GM21786 (cell line): ENCODE measurements around the gene MAP3K10.
"Not testable (repeated sequence)": the region's sequence is repeated elsewhere in the genome, so short reads cannot be mapped to it uniquely, and the experiment has no call there.

Experiments used
- ATAC-seq: cut with Tn5 transposase; IDR thresholded peaks from one replicate; pipeline ENCODE4 v1.9.1; 2021; ENCODE audit not compliant: unreplicated experiment

MAP3K10 gene

GRCh38 chr19:40216777-40217026 is 25.5 kb downstream of the MAP3K10 start:
- ATAC-seq = no peak

DNA sequence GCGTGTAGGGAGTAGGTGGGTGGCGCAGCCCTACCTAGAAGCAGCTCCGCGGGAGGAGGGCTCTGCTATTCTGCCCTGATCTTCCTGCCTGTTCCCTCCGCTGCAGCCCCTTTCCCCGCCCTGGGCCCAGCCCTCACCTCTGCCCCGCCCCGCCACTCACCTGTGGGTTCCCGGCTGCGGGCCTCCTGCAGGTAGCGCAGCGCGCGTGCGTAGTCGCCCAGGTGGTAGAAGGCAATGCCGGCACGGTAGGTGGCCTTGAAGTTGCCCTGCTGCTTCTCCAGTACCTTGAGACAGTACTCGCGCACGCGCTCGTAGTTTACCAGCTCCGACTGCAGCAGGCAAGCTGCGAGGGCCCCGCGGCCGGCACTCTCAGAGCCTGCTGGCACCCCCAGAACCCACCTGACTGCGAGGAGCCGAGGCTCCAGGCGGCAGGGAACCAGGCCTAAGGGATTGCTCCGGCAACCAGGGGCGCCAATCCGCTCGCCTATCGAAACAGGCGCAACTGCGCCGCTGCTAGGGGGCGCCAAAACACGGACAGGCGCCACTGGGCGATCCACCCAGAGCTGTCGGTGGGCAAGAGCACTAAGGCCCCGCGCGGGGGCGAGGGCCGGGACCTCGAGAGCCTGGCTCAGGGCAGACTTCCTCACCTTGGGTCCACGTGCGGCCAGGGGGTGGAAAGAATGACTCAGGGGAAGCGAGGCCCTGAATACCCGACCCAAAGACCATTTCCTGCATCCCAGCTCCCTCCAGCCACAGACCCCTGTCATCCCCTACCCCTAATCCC is 26.0 kb downstream of the MAP3K10 start:
- ATAC-seq = no peak

GRCh38 chr19:40217934-40218890 is 27.0 kb downstream of the MAP3K10 start, which contains the start of gene TTC9B:
Gene TTC9B (minus strand): TSS chr19:40218384. CDS start chr19:40218381, 3 bp downstream.
- no peak for ATAC-seq

DNA sequence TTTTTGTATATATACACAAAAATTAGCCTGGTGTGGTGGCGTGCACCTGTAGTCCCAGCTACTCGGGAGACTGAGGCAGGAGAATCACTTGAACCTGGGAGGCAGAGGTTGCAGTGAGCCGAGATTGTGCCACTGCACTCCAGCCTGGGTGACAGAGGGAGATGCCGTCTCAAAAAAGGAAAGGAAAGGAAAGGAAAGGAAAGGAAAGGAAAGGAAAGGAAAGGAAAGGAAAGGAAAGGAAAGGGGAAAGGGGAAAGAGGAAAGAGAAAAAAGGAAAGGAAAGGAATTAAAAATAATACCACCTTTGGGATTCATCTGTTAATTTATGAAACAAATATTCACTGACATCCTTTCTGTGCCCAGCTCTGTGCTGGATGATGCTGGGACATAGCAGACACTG is 27.8 kb downstream of the MAP3K10 start:
- not testable (repeated sequence) for ATAC-seq

DNA sequence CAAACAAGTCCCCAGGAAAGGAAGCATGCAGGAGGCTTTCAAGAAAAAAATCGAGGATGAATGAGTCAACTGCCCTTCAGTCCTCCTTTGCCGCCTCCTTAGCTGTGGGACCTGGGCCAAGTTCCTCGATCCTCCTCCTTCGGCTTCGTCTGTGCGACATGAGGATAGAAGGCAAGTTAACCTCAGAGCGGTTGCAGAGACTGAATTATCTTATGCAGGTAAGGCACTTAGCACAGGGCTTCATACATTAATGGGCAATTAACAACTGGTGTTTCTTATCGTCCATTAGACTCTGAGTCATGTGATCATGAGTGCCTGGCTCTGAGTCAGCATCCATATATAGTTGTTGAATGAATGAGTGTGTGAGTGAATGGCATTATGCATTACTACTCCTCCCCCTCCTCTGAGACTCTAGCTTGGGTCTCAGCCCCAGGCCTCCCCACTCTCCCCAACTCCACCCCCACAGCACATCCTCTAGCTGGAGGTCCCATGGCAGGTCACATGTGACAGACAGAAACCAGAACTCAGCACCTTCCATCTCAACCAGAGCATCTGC is 28.6 kb downstream of the MAP3K10 start:
- ATAC-seq = no peak

- no peak for ATAC-seq
These were observed 29.4 kb downstream of the MAP3K10 start for GRCh38 chr19:40220674-40221073.

GRCh38 chr19:40221858-40222619 is 30.8 kb downstream of the MAP3K10 start:
- no peak for ATAC-seq

- no peak for ATAC-seq
These were observed 32.1 kb downstream of the MAP3K10 start for GRCh38 chr19:40223135-40223822.

GRCh38 chr19:40224342-40225150 is 33.3 kb downstream of the MAP3K10 start:
- no peak for ATAC-seq

- no peak for ATAC-seq
These were observed 34.4 kb downstream of the MAP3K10 start for GRCh38 chr19:40225440-40226305.

- no peak for ATAC-seq
These were observed 37.1 kb downstream of the MAP3K10 start for GRCh38 chr19:40228346-40228745.

- no peak for ATAC-seq
These were observed 37.6 kb downstream of the MAP3K10 start for GRCh38 chr19:40228863-40229262.

DNA sequence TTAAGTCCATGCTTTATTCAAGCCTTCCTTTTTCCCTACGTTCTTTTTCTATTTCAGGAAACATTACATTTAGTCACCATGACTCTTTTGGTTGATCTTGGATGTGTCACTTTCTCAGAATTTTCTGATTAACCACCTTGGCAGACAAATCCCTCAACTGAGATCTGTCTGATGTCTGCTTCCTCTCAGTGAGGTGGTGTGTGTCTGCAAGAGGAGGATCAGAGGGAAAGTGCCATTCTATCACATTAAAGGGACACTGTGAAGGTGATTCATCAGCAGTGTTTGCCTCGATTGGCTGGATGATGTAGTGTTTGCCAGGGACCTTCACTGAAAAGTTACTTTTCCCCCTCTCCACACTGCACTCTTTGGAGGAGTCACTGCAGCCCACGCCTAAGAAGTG is 38.3 kb downstream of the MAP3K10 start:
- ATAC-seq = no peak

- ATAC-seq = no peak
These were observed 38.7 kb downstream of the MAP3K10 start for GRCh38 chr19:40229926-40230417.

DNA sequence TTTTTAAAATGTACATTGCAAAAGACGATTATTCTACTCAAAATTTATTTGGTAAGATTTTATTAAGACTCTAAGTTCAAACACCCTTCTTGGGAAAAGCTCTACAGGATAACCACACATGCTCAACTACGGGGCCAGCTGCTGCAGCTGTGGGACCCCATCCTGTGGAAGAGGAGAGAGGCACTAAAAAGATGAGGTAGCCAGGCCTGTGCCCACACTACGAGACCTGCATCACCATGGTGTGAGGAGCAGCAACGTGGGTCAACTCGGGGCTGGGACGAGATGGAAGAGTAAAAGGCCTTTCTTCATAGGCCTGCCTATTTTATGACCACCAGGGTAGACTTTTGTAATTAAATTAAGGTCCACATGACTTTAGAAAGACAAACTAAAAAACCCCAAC is 39.8 kb downstream of the MAP3K10 start:
- no peak for ATAC-seq

DNA sequence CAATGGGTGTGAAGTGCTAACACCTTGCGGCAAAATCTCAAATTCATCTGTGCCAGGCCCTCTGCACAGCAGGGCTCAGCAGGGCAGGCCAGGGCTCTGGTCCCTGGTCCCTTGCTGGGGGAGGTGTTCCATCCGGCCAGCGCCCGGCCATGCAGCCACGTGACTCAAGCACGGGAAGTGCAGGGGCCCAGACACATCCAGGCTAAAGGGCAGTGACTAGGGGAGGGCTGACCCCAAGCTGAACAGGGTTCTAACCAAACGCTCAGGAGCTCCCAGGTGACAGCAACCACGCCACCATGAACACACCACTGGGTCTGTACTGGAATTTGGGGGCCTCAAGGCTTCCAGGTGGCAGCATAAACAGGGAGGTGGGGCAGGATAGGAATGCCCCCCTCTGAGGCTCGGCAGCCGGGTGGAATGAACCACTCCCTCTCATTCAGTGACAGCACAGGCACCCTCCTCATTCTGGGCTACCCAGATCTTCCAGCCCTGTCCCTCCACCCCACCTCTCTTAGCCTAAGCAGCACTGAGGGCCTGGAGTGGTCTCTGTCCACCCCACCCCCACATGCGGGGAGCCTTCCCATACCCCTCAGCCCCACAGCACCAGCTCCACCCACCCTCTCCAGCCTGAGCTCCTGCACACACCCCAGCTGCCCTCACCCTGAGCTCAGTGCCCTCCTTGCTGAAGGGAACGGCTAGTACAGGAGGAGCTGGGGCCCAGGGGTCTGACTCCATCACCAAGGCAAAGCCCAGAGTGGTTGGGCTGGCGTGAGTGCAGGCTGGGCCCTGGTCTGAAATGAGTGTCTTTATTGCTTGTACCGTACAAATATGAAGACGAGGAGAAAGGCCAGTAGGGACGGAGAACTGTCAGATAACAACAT is 40.6 kb downstream of the MAP3K10 start:
- no peak for ATAC-seq

DNA sequence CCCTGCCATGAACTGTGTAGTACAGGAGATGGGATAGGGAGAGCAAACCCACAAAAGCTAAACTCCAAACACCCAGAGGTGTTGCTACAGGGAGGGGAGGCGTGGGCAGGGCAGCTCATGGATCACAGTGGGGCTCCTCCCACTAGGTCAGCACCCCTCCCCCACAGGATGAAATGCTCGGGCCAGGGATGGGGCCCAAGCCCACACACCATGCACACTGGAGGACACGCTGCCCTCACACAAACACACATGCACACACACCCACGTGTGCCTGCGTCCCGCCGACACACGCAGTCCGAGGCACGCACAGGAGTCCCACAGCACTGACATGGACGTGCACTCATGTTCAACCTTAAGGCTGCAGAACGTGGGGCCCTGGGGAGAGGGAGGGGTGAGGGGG is 41.3 kb downstream of the MAP3K10 start:
- no peak for ATAC-seq
